ENCODE results near the gene FGGY.
"Not testable (repeated sequence)": the region's sequence is repeated elsewhere in the genome, so short reads cannot be mapped to it uniquely, and the experiment has no call there.

FGGY gene

DNA sequence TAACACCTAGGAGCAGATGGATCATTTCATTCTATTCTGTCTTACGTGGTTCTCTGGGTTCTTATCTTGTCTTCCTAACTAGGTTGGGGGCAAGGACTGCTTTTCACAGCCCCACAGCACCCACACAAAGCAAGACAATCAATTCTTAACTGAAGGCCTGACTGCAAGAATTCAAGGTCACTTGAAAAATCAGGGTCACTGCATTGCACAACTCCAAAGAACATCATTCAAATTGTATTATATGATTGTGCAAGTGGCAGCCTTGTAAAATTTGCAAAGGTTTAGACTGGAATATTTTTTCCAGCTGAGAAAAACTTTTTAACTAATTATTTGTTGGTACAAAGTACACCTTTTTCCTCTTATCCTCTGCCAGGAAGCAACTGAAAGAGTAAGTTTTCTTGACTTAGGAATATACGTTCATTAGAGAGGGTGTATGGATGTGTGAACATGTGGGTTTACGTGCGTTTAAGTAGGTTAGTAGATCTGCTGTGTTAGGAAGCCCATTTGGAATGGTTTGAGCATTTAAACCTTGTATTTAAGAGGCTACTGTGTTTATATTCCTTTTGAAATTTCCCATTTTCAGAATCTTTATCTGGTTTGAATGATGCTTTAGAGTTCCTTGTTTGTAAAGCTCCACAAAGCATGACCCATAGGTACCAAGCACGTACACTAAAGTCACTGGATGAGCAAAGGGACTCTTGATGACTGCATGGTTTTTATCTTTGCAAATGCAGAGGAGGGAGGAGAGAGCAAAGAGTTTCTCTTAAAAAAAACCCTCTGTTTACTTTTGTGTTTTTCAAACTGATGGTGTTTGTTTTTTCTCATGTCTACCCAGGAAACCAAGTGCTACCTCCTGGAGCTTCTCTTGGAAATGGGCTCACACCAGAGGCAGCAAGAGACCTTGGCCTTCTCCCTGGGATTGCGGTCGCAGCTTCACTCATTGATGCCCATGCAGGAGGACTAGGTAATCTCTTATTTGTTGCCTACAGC, 214.9 kb downstream of the FGGY start:
- peak; percentile 13 for DNase-seq (ENCODE audit: low spot score)

DNA sequence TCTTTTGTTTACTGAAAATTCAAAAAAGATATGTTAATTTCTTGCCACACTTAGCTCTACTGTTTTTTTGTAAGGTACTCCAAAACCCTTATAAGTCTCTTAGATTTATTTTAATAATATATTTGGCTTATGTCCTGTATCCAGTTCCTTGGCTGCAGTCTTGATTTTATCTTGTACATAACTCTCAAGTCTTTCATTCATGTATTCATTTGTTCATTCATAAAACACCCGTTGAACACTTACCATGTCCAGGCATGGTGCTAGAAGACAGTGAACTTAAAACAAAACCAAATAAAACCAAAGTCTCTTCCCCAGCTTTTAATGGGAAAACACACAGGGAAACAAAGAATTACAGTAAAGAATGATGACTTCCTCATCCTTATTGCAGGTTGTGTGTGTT, 215.8 kb downstream of the FGGY start:
- DNase-seq (ENCODE audit: low spot score), result no peak

- DNase-seq (ENCODE audit: low spot score), result no peak
Observed at GRCh38 chr1:59514061-59514909, 217.4 kb downstream of the FGGY start.

- no peak for DNase-seq (ENCODE audit: low spot score)
Observed at GRCh38 chr1:59516881-59517280, 220.0 kb downstream of the FGGY start.

GRCh38 chr1:59520194-59520593, 223.3 kb downstream of the FGGY start:
- DNase-seq (ENCODE audit: low spot score), result peak; percentile 41

GRCh38 chr1:59520827-59521418, 224.0 kb downstream of the FGGY start:
- DNase-seq (ENCODE audit: low spot score), result no peak

GRCh38 chr1:59521456-59521855, 224.6 kb downstream of the FGGY start:
- no peak for DNase-seq (ENCODE audit: low spot score)

GRCh38 chr1:59522925-59523505, 226.1 kb downstream of the FGGY start:
- DNase-seq (ENCODE audit: low spot score), result no peak

- no peak for DNase-seq (ENCODE audit: low spot score)
Observed at GRCh38 chr1:59523745-59524450, 227.0 kb downstream of the FGGY start.

- peak; percentile 16 for DNase-seq (ENCODE audit: low spot score)
Observed at GRCh38 chr1:59526240-59526639, 229.3 kb downstream of the FGGY start.

DNA sequence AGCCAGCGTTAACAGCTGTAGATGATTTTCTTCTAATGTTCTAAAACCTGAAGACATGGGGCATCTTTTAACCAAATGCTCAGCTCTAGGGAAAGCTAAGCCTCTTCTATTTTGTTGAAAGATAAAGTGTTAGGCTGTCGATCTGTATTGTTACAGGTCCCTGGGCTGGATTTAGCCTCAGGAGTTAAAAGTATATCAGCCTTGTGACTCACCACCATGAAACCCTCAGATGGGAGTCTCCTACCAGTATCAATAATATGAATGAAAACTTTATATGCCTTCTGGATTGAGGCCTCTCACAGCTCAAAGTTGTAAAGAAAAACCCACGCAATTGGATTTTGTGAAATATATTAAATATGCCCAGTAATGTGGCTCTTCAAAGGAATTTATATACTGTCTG, 231.6 kb downstream of the FGGY start:
- DNase-seq (ENCODE audit: low spot score), result no peak

DNA sequence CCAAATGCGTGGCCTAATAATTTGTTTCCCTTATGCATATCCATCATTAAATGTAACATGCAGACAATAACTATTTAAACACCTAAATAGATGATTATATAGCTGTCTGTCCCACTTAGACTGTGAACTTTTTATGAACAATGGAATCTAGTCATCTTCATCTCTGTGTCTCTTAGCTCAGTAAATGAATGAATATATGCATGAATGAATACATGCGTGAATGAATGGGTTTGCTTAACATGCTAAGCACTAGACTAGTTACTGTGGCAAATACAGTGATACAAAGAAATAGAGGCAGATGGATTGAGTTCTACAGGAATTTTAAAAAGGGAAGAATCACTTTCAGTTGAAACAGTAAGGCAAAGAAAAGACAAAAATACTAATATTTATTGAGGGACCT, 232.0 kb downstream of the FGGY start:
- DNase-seq (ENCODE audit: low spot score), result no peak

DNA sequence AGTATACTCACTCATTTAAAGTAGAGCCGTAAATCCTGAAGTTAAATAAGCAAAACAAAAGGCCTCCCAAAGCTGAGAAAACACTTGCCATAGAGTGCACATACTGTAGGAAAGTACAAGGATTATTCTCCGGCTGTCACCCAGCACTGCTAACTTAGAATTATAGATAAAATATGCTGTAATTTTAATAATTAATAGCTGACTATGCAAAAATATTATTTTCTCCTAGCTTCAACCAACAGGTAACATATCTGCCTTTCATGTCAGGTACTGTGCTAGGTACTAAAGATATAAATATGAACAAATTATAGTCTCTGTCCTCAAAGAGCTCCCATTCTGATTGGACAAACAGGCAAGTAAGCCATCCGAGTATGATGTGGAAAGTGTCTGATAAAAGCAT, 233.2 kb downstream of the FGGY start:
- no peak for DNase-seq (ENCODE audit: low spot score)

GRCh38 chr1:59532102-59532501, 235.2 kb downstream of the FGGY start:
- no peak for DNase-seq (ENCODE audit: low spot score)

DNA sequence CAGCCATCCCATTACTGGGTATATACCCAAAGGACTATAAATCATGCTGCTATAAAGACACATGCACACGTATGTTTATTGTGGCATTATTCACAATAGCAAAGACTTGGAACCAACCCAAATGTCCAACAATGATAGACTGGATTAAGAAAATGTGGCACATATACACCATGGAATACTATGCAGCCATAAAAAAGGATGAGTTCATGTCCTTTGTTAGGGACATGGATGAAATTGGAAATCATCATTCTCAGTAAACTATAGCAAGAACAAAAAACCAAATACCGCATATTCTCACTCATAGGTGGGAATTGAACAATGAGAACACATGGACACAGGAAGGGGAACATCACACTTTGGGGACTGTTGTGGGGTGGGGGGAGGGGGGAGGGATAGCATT, 241.6 kb downstream of the FGGY start:
- DNase-seq (ENCODE audit: low spot score), result not testable (repeated sequence)

DNA sequence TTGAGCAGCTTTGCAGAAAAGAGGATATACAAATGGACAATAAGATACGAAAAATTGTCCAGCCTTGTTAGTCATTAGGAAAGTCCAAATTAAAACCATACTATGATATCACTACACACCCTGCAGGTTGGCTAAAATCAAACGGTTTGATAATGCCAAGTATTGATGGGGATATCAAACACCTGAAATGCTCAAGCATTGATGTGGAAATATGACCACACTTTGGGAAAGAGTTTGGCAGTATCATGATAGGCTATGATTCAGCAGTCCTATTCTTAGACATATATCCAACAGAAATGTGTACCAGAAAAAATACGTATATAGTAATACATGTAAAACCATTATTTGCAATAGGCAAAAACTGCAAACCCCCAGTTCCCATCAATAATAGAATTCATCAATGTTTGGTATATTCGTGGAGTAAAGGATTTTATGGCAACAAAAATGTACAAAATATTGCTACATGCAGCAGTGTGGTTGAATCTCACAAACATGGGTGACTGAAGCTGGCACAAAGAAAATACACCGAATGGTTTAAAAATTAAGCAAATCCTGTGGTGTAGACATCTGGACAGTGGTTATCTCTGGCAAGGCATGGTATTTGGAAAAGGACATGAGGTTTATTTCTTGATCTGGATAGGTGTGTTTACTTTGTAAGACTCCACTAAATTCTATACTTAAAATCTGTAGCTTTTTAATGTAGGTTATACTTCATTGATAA, 243.2 kb downstream of the FGGY start:
- DNase-seq (ENCODE audit: low spot score), result no peak

GRCh38 chr1:59541161-59541560, 244.3 kb downstream of the FGGY start:
- DNase-seq (ENCODE audit: low spot score), result no peak

DNA sequence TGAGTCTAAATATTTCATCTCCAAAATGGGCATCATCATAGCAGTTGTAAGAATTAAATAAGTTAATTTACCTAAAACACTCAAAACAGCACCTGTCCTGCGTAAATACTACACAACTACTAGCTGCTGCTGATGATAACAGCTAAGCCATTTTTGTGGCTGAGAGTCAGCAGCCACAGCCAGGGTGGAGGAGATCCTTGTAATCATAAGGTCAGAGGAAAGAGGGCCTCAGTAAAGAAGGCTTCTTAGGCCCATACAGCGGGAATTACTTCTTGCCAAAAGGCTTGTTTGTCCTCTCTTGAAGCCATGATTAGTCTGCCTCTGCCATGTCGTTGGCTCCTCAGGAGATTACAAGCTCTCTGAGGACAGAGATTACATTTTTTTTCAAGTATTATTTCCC, 245.0 kb downstream of the FGGY start:
- no peak for DNase-seq (ENCODE audit: low spot score)

DNA sequence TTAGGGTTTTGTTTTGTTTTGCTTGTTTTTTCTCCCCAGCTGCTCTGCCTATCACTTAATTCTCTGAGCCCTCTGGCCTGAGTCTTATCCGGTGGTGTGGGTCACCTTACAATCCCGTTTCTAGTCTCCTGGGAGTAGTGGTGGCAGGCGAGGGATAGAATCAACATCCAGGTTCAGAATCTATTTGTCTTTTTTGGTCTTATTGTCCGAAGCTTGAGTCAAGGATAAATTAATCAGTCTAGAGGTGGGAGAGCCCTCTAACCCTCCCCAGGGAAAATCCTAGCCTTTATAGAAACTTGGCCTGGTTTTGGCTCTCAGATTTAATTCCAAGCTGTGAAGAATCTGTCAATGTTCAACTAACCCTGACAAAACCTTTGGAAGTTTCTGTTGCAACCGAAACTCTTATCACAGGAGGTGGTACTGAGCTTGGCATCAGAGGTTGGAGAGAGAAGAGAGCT, 246.3 kb downstream of the FGGY start:
- DNase-seq (ENCODE audit: low spot score), result no peak

GRCh38 chr1:59544615-59545293, 247.9 kb downstream of the FGGY start:
- DNase-seq (ENCODE audit: low spot score), result no peak
